H7 (cell line): ENCODE measurements around the gene UBE2QL1. TPM values are rescaled to one million over a fixed set of nuclear protein-coding genes. Genes with fewer than 3 reads are reported as not detected.

Experiments used
- DNase-seq: peaks from one replicate; pipeline ENCODE4 v3.0.0; 2012
- H3K27me3 ChIP-seq: 2 replicates; pipeline ENCODE4 v1.6.0; 2011; ENCODE audit warnings: mild to moderate bottlenecking, low read length; ENCODE audit not compliant: control insufficient read depth, insufficient read depth
- H3K36me3 ChIP-seq: replicated peaks from 2 replicates; pipeline ENCODE4 v1.5.1; 2011; ENCODE audit warnings: low read length; ENCODE audit not compliant: control insufficient read depth, insufficient read depth
- H3K4me3 ChIP-seq: 2 replicates; pipeline ENCODE4 v1.5.1; 2011; ENCODE audit warnings: low read depth, mild to moderate bottlenecking, control low read depth, low read length, moderate library complexity; ENCODE audit not compliant: insufficient read depth
- total RNA-seq: library from RNA; depleted of rRNA; stranded (reverse); fragments of >200 nt; shearing (Covaris generic); gene quantifications from 2 replicates; pipeline ENCODE4 v1.2.3, GENCODE V29; 2014

Gene UBE2QL1
- total RNA-seq, 1 experiment from 2014 or later = 0.17 TPM

GRCh38 chr5:6518298-6519057 is 69.8 kb downstream of the UBE2QL1 start:
- Histone ChIP-seq H3K36me3 (no peaks in the 10 kb centered on the region), H3K27me3 (no peaks in the 10 kb centered on the region), H3K4me3 (no peak overlapping the region)
- no peak for DNase-seq

- DNase-seq = no peak
- Histone ChIP-seq H3K4me3 (no peak overlapping the region), H3K36me3 (no peaks in the 10 kb centered on the region), H3K27me3 (no peaks in the 10 kb centered on the region)
Measured at GRCh38 chr5:6520201-6520600, 71.5 kb downstream of the UBE2QL1 start.

- no peaks in the 10 kb centered on the region for H3K27me3 ChIP-seq
- DNase-seq = no peak
- H3K4me3 ChIP-seq = no peak overlapping the region
- H3K36me3 ChIP-seq = no peaks in the 10 kb centered on the region
Measured at GRCh38 chr5:6522331-6522730, 73.7 kb downstream of the UBE2QL1 start.

GRCh38 chr5:6522923-6523322 is 74.3 kb downstream of the UBE2QL1 start:
- Histone ChIP-seq H3K36me3 (no peaks in the 10 kb centered on the region), H3K4me3 (no peak overlapping the region), H3K27me3 (no peaks in the 10 kb centered on the region)
- no peak for DNase-seq

- Histone ChIP-seq H3K27me3 (no peaks in the 10 kb centered on the region), H3K4me3 (no peak overlapping the region), H3K36me3 (no peaks in the 10 kb centered on the region)
- DNase-seq = peak; percentile 54
Measured at GRCh38 chr5:6525422-6525821, 76.8 kb downstream of the UBE2QL1 start.

- Histone ChIP-seq H3K4me3 (no peak overlapping the region), H3K36me3 (no peaks in the 10 kb centered on the region), H3K27me3 (no peaks in the 10 kb centered on the region)
- peak; percentile 86 for DNase-seq
Measured at GRCh38 chr5:6525910-6526309, 77.3 kb downstream of the UBE2QL1 start.

- Histone ChIP-seq H3K4me3 (no peak overlapping the region), H3K27me3 (no peaks in the 10 kb centered on the region; the same call in 1 of the 2 replicates), H3K36me3 (no peaks in the 10 kb centered on the region)
- no peak for DNase-seq
Measured at GRCh38 chr5:6527749-6528455, 79.2 kb downstream of the UBE2QL1 start.

- DNase-seq = no peak
- H3K27me3 ChIP-seq = no peaks in the 10 kb centered on the region; the same call in 1 of the 2 replicates
Measured at GRCh38 chr5:6535594-6535993, 86.9 kb downstream of the UBE2QL1 start.

GRCh38 chr5:6539060-6539459 is 90.4 kb downstream of the UBE2QL1 start:
- no peak for DNase-seq
- Histone ChIP-seq H3K36me3 (no peaks in the 10 kb centered on the region), H3K4me3 (no peak overlapping the region), H3K27me3 (no peaks in the 10 kb centered on the region)

More at GRCh38 chr5:6535594-6535993, 86.9 kb downstream of the UBE2QL1 start:
- no peaks in the 10 kb centered on the region for H3K36me3 ChIP-seq
- H3K4me3 ChIP-seq = no peak overlapping the region

GRCh38 chr5:6540111-6540827 is 91.6 kb downstream of the UBE2QL1 start:
- DNase-seq = no peak

GRCh38 chr5:6541256-6542013 is 92.8 kb downstream of the UBE2QL1 start:
- no peak for DNase-seq

More at GRCh38 chr5:6540111-6540827, 91.6 kb downstream of the UBE2QL1 start:
- Histone ChIP-seq H3K4me3 (no peak overlapping the region), H3K36me3 (no peaks in the 10 kb centered on the region), H3K27me3 (no peaks in the 10 kb centered on the region)

GRCh38 chr5:6542421-6543345 is 94.0 kb downstream of the UBE2QL1 start:
- Histone ChIP-seq H3K36me3 (no peaks in the 10 kb centered on the region), H3K4me3 (no peak overlapping the region), H3K27me3 (no peaks in the 10 kb centered on the region)
- no peak for DNase-seq

More at GRCh38 chr5:6541256-6542013, 92.8 kb downstream of the UBE2QL1 start:
- no peaks in the 10 kb centered on the region for H3K36me3 ChIP-seq
- no peaks in the 10 kb centered on the region for H3K27me3 ChIP-seq
- H3K4me3 ChIP-seq = no peak overlapping the region

- no peaks in the 10 kb centered on the region for H3K36me3 ChIP-seq
- no peak overlapping the region for H3K4me3 ChIP-seq
- H3K27me3 ChIP-seq = no peaks in the 10 kb centered on the region
- DNase-seq = no peak
Measured at GRCh38 chr5:6543346-6543730, 94.7 kb downstream of the UBE2QL1 start.
